UCSD-AML1 (cell line): Measurements from ENCODE around the gene PMM2.
"Not testable (repeated sequence)": the region's sequence is repeated elsewhere in the genome, so short reads cannot be mapped to it uniquely, and the experiment has no call there.

Experiments
- DNase-seq: peaks from one replicate; lab custom pipeline; 2025; ENCODE audit not compliant: unreplicated experiment; lab: John Stamatoyannopoulos, UW

Gene PMM2

DNA sequence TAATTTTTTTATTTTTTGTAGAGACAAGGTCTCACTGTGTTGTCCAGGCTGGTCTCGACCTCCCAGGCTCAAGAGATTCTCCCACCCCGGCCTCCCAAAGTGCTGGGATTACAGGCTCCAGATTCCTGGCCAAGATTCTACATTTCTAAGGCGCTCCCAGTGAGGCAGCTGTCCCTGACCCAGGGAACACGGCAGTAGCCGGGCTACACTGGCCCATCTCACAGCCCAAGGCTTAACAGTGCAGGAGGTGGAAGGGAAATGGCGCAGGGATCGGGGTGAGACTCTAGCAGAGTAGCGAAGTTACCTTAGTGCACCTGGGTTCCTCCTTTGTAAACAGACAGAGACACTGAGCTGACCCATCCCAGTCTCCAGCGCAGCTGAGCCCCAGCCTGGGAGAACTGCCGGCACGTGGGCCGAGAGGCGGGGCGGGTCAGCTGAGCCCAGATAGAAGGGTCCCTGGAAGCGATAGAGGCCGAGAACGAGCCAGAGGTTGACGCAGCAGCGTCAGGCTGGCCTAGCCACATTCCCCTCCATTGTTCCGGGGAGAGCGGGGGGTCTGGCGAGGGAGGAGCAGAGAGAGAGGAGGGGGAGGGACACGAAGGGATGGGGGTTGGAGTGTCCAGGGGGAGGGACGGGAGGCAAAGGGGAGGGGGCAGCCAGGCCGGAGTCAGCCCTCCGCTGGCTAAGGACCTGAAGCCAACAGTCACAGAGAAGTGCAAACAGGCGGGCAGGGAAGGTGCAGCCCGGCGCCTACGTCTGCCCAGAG lies 68.7 kb downstream of the PMM2 start:
- DNase-seq, result no peak

DNA sequence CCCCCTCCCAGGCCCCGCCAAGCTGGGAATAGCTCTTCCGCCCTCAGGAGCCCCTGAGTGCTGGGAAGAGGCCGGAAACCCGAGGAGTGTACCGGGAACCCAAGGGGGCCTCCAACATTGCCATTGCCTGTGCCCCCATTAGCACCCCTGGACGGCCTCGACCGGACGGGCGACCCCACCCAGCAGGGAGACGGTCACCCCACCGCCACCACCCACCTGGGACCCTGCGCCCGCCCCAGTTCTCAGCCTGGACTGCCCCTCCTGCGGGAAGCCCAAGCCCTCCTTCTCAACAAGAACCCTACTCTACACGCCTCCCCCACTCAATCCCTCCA lies 69.2 kb downstream of the PMM2 start:
- no peak for DNase-seq

DNA sequence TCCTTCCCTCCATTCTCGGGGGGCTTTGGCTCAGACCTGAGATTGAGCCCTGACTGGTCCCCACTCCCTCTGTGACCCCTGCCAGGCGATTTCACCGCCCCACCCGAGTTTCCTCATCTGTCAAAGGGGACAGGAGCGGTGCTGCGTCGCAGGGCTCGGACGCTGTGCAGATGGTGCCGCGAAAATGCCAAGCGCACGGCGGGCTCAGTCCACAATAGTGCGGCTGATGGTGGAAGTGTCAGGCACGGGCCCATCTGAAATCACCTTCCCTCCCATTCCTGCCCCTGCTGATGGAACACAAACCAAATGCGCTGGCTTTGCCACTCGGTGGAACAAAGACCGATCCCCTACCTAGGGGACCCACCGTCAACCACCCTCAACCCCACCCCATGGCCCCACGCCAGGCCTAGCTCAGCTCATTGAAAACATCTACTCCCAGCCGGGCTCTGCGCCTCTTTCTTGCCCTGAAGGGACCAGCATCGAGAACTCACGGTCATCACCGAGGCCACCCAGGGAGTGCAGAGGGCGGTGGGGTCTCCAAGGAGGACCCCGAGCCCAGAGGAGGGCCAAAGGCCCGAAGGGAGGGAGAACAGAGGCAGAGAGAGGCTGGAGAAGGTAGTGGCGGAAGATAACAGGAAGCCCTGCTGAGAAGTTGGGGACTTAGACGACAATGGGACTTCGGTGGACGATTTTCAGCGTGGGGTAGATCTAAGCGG lies 69.7 kb downstream of the PMM2 start:
- no peak for DNase-seq

DNA sequence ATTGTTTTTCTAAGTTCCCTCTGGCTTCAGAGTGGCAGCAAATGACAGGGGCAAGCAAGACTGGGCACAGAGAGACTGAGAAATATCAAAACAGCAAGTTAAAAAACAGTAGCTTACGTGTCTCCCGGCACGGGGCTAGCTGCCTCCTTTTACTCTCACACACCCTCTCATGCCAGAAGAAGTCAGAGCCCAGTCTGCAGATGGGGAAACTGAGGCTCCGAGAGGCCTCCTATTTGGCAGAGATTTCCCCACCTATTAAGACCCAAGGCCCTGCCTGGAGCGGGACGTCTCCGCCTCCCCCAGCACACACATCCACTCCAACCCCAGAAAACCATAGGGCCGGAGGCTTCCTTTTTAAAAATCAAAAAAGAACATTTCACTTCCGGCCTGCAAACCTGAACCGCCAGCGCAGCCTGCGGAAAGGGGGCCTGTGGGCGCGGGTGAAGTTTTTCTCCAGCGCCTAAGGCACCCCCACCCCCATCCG lies 70.3 kb downstream of the PMM2 start:
- DNase-seq, result no peak

DNA sequence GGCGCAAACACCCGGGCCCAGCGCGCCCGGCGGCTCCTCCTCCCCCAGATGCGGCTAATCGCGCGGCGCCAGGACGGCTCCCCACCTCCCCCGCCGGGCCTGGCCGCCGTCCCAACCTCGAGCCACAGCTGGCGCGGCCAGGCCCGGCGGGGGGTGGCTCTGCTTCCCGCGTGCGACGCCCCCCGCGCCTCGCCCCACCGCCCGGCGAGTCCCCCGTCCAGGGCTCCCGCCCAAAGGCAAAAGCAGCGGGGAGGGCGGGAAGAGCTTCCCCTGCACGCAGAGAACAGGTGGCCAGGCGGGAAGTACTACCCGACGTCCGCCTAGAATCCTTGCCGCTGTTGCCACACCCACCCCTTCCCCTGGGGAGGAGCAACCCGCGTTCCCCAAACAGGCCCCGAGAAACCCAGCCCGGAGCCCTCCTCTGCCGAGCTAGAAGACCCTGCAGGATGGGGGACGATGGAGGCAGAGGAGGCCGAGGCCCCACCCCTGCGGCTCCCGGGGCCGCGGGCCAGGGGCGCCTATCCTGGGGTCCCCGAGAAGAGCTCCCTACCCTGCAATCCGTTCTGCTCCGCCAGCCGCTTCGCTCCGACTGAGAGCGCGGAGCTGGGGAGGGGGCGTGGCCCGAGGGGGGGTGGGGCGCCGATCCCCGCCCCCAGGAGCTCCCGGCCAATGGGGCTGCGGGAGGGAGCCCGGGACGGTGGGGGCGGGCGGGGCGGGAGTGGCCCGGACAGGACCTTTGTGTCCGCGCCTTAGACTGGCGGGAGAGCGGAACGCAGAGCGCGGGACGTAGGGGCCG lies 71.0 kb downstream of the PMM2 start, which contains the start of gene CARHSP1:
TSS of gene CARHSP1 (minus strand) at position 591 of the 796 bp plus-strand sequence. CDS start 9,678 bp downstream, outside the sequence.
- DNase-seq, result peak; percentile 90

DNA sequence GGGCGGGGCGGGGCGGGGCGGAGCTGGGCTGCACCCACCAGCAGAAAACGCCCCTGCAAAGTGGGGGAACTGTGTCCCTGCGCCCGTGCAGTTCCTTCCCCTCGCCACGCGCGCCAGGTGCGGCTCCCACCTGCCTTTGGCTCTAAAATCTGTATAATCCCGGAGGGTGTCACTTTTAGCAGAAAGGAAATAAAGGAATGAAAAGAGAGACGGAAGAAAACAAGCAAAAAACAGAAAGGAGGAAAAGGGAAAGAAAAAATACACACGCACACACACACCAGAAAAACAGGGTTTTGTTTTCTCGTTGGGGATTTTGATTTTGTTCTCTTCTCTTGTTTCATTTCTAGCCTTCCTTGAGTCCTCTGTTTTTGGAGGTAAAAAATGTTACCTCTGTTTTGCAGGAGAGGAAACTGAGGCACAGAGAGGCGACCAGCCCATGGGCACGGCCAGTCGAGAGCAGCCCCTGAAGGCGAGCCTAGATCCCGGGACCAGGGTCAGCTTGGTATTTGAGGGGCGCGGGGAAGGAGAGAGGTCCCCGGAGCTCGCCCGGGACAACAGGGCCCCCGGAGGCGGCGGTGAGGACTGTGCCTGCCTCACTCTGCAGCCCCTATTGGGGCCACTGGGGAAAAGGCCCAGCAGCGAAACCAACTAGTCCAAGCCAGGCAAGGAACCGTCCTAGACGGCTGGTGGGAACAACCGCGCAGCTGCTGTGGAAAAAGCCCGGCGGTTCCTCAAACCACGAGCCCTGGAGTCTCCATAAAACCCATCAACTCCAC lies 71.8 kb downstream of the PMM2 start:
- DNase-seq, result no peak

DNA sequence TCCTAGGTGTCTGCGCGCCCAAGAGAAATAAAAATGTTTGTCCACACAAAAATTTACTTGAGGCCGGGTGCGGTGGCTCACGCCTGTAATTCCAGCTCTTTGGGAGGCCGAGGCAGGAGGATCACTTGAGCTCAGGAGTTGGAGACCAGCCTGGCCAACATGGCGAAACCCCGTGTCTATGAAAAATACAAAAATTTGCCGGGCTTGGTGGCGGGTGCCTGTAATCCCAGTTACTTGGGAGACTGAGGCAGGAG lies 72.3 kb downstream of the PMM2 start:
- DNase-seq, result not testable (repeated sequence)

DNA sequence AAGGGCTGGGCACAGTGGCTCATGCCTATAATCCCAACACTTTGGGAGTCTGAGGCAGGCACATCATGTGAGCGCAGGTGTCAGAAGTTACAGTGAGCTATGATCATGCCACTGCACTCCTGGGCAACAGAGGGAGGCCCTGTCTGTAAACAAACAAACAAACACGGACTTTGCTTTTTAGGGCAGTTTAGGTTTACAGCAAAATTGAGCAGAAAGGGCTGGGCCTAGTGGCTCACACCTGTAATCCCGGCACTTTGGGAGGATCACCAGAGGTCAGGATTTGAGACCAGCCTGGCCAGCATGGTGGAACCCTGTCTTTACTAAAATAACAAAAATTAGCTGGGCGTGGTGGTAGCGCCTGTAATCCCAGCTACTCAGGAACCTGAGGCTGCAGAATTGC lies 74.4 kb downstream of the PMM2 start:
- no peak for DNase-seq

DNA sequence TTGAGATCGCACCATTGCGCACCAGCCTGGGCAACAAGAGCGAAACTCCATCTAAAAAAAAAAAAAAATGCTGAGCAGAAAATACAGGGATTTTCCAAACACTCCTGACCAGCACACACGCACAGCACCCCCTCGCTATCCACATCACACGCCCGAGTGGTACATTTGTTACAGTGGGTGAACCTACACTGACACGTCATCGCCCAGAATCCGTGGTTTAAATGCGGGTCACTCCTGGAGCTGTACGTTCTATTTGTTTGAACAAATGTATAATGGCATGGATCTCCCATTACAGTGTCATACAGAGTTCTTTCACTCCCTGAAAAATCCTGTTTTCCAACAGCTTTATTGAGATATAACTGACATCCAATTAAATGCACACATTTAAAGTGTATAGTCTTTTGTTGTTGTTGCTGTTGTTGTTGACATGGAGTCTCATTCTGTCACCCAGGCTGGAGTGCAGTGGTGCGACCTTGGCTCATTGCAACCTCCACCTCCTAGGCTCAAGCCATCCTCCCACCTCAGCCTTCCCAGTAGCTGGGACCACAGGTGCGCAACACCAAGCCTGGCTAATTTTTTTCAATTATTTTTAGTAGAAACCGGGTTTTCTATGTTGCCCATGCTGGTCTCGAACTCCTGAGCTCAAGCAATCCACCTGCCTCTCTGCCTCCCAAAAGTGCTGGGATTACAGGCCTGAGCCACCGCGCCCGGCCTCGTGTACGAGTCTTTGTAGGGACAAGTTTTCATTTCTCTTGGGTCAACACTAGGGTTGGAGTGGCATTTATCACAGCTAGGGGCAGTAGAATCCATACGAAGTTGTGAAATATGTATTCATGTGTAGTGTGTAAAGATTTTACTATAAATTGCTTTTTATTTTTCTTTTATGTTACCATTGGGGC lies 75.6 kb downstream of the PMM2 start:
- no peak for DNase-seq

DNA sequence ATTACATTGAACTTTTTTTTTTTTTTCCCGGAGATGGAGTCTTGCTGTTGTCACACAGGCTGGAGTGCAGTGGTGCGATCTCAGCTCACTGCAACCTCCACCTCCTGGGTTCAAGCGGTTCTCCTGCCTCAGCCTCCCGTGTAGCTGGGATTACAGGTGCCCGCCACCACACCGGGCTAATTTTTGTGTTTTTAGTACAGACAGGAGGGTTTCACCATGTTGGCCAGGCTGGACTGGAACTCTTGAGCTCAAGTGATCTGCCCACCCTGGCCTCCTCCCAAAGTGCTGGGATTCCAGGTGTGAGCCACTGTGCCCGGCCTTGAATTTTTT lies 76.2 kb downstream of the PMM2 start:
- DNase-seq, result not testable (repeated sequence)

DNA sequence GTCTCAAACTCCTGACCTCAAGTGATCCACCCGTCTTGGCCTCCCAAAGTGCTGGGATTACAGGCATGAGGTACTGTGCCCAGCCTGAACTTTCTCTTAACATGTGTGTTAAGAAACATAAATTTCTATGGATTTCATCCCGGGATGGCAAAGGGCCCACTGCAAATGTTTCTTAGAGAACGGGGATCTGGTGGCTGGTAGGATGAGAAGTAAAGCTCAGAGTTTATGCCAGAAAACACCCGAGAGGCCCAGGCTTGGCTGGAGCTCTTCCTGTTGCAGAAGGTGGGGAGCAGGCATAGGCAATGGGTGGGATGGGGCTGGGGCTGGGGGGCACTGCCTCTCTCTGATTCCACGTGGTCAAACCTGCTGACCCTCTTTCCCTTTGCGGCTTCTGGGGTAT lies 76.7 kb downstream of the PMM2 start:
- DNase-seq, result no peak

DNA sequence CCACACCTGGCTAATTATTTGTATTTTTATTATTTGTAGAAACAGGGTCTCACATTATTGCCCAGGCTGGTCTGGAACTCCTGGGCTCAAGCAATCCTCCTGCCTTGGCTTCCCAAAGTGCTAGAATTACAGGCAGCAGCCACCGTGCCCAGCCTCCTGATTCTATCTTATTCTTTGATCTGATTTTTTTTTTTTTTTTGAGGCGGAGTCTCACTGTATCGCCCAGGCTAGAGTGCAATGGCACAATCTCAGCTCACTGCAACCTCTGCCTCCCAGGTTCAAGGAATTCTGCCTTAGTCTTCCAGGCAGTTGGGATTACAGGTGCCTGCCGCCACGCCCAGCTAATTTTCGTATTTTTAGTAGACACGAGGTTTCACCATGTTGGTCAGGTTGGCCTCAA lies 77.7 kb downstream of the PMM2 start:
- DNase-seq, result not testable (repeated sequence)

DNA sequence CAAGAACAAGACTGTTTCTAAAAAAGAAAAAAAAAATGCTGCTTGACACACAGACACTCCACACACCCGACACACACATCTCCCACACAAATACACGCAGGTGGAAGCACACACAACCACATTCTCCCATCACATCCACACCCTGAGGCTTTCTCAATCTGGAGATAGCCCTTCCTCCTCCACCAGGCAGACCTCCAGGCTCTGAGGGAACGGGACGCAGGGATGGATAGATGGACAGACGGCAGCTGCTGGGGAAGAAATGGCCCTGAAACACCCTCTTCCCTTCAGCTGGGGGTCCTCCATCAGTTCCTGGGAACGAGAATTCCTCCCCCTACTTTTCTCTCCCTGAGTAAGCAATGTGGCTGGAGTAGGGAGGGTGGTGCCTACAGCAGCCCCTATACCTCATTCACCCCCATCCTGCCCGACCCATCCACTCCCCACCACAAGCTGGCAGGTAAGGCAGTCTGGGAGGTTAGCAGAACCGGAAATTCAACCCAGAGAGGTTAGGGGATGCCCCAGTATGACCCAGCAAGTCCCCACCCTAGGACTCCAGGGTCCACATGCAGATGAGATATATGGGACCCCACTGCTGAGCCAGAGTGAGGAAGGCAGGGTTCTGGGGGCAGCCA lies 80.4 kb downstream of the PMM2 start:
- DNase-seq, result no peak

DNA sequence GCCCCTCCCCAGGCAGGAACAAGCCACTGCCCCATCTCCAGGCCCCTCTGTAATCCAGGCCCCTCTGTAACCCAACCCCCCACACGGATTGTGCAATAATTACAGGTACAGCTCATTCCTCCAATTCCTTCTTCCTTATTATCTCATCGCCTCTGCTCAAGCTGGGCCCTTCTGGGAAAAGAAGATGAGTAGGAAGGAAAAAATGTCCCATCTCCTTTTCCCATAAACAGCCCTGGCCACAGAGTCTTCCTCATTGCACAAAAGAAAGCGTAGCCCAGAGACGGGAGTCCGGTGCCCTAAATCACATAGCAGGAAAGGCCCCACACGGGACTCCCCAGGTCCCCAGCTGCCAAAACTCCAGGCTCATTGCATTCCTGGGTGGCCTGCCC lies 80.9 kb downstream of the PMM2 start:
- DNase-seq, result no peak

DNA sequence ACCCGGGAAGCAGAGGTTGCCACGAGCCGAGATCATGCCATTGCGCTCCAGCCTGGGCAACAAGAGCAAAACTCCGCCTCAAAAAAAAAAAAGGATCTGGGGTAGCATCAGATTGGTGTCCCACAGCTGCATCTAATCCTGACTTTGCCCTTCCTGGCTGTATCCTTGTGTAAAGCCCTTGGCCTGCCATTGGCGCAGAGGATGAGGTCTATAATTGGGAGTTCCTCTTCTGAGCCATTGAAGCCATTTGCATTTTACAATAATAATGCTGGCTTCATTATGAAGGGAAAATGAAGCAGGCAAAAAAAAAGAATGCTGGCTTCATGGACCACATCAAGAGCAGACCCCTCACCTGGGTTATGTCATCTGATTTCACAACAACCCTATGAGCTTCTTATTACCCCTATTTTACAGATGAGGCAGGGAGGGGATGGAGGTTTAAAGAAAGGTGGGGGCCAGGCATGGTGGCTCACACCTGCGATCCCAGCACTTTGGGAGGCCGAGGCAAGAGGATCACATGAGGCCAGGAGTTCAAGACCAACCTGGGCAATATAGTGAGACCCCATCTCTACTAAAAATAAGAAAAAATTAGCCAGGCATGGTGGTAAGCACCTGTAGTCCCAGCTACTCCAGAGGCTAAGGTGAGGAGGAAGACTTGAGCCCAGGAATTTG lies 83.3 kb downstream of the PMM2 start:
- no peak for DNase-seq

DNA sequence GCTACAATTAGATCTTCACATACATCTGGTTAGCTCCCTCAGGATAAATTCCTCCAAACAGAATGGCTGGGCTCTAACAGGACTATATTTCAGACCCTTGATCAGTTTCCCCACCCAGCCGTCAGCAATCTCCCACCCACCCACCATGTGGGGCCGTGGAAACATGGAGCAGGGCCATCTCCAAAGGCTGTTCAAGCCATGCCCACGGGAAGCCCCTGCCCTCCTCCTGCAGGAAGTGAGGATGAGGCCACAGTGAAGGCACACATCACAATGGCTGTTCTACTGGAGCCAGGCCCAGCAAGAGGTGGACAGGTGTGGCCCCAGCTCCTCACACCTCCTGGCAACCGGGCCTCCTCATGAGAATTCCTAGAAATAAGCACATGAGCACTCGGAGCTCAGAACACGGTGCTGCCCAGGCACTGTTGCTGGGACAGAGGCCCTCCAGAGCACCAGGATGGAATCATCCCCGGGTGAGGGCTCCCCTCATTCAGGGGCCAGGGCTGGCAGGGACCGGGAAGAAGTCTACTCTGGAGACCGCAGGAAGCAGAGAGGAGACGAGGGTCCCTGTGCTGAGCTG lies 84.5 kb downstream of the PMM2 start, which contains the start of gene LITAFD:
TSS of gene LITAFD (plus strand) at position 311 of the 577 bp plus-strand sequence. CDS start 2,005 bp downstream, outside the sequence.
- DNase-seq, result no peak

DNA sequence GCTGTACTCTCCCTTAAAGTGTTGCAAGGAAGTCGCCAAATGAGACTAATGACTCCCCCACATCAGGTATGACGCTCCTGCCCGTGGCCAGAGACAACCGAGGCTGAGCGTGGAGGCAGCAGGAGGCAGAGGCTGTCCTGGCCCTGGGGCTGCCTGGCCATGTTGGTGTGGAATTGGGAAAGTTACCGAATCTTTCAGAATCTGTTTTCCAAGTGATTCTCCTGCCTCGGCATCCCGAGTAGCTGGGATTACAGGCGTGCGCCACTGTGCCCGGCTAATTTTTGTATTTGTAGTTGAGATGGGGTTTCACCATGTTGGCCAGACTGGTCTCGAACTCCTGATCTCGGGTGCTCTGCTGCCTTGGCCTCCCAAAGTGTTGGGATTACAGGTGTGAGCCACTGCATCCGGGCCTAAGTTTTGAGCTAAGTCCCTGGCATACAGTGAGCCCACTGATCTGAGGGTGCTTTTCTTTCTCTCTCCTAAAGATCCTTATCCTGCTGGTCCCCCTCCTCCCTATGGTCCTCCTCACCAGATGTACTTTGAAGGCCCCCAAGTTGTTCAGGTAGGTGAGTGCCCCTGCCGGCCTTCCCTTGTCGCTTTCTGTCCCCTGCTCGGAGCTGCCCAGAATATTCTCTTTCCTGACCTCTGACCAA lies 85.2 kb downstream of the PMM2 start:
- DNase-seq, result no peak
